Endothelial cell of umbilical vein (primary cell): Measurements from ENCODE around the gene SLC37A1. TPM values are rescaled to one million over a fixed set of nuclear protein-coding genes. Genes with fewer than 3 reads are reported as not detected.

Source experiments
- BruUV-seq: library from RNA; stranded (reverse); fragments of 400-500 nt; replicated peaks from 2 replicates; lab custom pipeline; 2021; lab: Mats Ljungman, UMichigan
- CTCF ChIA-PET: fragments of 300-600, 350-600 bp; sonication (Branson Sonifier 250); formaldehyde crosslinking; loops from one replicate; lab custom pipeline; 2021; ENCODE audit warnings: antibody characterized with exemption, inconsistent platforms; lab: Charles Lee
- POLR2A ChIA-PET: fragments of 300-600, 350-600 bp; sonication (Branson Sonifier 250); formaldehyde crosslinking; loops from one replicate; lab custom pipeline; 2021; ENCODE audit warnings: antibody characterized with exemption, inconsistent platforms; lab: Charles Lee
- DNase-seq: peaks from one replicate; pipeline ENCODE4 v3.0.0-alpha.2; 2011; ENCODE audit warnings: low read depth, low spot score
- FAIRE-seq: peaks from 2 replicates; lab custom pipeline; 2011; peaks lifted over from hg19 to GRCh38; lab: Jason Lieb, UNC
- H2AFZ ChIP-seq: 2 replicates; pipeline ENCODE4 v1.6.0; 2012; ENCODE audit warnings: low read depth, low read length, control low read depth, inconsistent platforms
- H3K27ac ChIP-seq: 2 replicates; pipeline ENCODE4 v1.5.1; 2011; ENCODE audit warnings: low read depth, mild to moderate bottlenecking, control low read depth, low read length, moderate library complexity; ENCODE audit not compliant: insufficient read depth
- H3K27me3 ChIP-seq, 2 experiments: 2 replicates each; pipeline versions ENCODE4 v1.6.0 to v1.6.1; 2011; ENCODE audit warnings: low read length in 2 of 2, mixed read lengths in 1 of 2; ENCODE audit not compliant: control insufficient read depth in 2 of 2, insufficient read depth in 2 of 2
- H3K36me3 ChIP-seq, 2 experiments: 2 replicates in 1 of 2; 3 replicates in 1 of 2; pipeline ENCODE4 v1.5.1; 2011; ENCODE audit warnings: low read length in 2 of 2, mild to moderate bottlenecking in 1 of 2, moderate library complexity in 1 of 2; ENCODE audit not compliant: control insufficient read depth in 2 of 2, insufficient read depth in 2 of 2; ENCODE audit errors: extremely low read depth in 1 of 2
- H3K4me1 ChIP-seq: 3 replicates; pipeline ENCODE4 v1.5.1; 2011; ENCODE audit warnings: mild to moderate bottlenecking, low read length; ENCODE audit not compliant: control insufficient read depth, insufficient read depth; ENCODE audit errors: extremely low read depth
- H3K4me2 ChIP-seq: 2 replicates; pipeline ENCODE4 v1.6.1; 2011; ENCODE audit warnings: low read length, control low read depth, mixed read lengths; ENCODE audit not compliant: insufficient read depth
- H3K4me3 ChIP-seq, 3 experiments: fragments of 200-600 bp in 1 of 3; sonication (generic), shearing (Covaris generic) in 1 of 3; replicated peaks in 1 of 3; 2 replicates each; pipeline ENCODE4 v1.5.1; 2011 to 2016; ENCODE audit warnings: control low read depth in 3 of 3, low read length in 3 of 3, mild to moderate bottlenecking in 2 of 3, inconsistent platforms in 1 of 3, low read depth in 1 of 3, moderate library complexity in 1 of 3; ENCODE audit not compliant: insufficient read depth in 1 of 3
- H3K79me2 ChIP-seq: 2 replicates; pipeline ENCODE4 v1.6.0; 2012; ENCODE audit warnings: low read length, inconsistent platforms; ENCODE audit not compliant: control insufficient read depth, insufficient read depth
- H3K9ac ChIP-seq: replicated peaks from 2 replicates; pipeline ENCODE3; 2011; ENCODE audit warnings: low read length, control low read depth; ENCODE audit not compliant: insufficient read depth; ENCODE audit errors: extremely low read depth
- H3K9me1 ChIP-seq: replicated peaks from 3 replicates; pipeline ENCODE4 v1.6.0; 2011; ENCODE audit warnings: mild to moderate bottlenecking, low read length; ENCODE audit not compliant: control insufficient read depth, insufficient read depth; ENCODE audit errors: extremely low read depth
- H3K9me3 ChIP-seq: replicated peaks from 2 replicates; pipeline ENCODE4 v1.5.1; 2012; ENCODE audit warnings: low read length, inconsistent platforms; ENCODE audit not compliant: control insufficient read depth, insufficient read depth
- H4K20me1 ChIP-seq: replicated peaks from 2 replicates; pipeline ENCODE3; 2011; ENCODE audit warnings: mild to moderate bottlenecking, low read length; ENCODE audit not compliant: control insufficient read depth, insufficient read depth; ENCODE audit errors: extremely low read depth
- EZH2 ChIP-seq: IDR thresholded peaks from 2 replicates; pipeline ENCODE4 v1.6.1; 2012; ENCODE audit warnings: borderline replicate concordance, low read depth, mild to moderate bottlenecking, moderate library complexity, low read length, inconsistent platforms; ENCODE audit not compliant: severe bottlenecking
- FOS ChIP-seq: IDR thresholded peaks from 2 replicates; pipeline ENCODE4 v1.6.1; 2011; ENCODE audit warnings: mild to moderate bottlenecking, low read length, moderate library complexity, borderline replicate concordance; ENCODE audit not compliant: insufficient read depth
- GATA2 ChIP-seq: IDR thresholded peaks from 2 replicates; pipeline ENCODE4 v1.7.0; 2011; ENCODE audit warnings: low read depth, mild to moderate bottlenecking, moderate library complexity, mixed read lengths, low read length; ENCODE audit not compliant: insufficient read length, insufficient read depth
- JUN ChIP-seq: IDR thresholded peaks from 2 replicates; pipeline ENCODE4 v1.6.1; 2011; ENCODE audit warnings: borderline replicate concordance, low read depth; ENCODE audit not compliant: insufficient read length, insufficient read depth
- MYC ChIP-seq: IDR thresholded peaks from one replicate; pipeline ENCODE4 v1.6.1; 2011; ENCODE audit warnings: mild to moderate bottlenecking, low read depth, low read length
- POLR2A ChIP-seq: IDR thresholded peaks from 2 replicates; pipeline ENCODE4 v1.6.1; 2012; ENCODE audit warnings: low read depth, mild to moderate bottlenecking, control low read depth, low read length
- POLR2AphosphoS5 ChIP-seq: IDR thresholded peaks from 2 replicates; pipeline ENCODE4 v1.6.1; 2012; ENCODE audit warnings: low read depth, mild to moderate bottlenecking, control low read depth, low read length, moderate library complexity; ENCODE audit not compliant: insufficient read depth
- dilution Hi-C: fragments of 300-500 bp; cut with MboI; formaldehyde crosslinking; loops from one replicate; pipeline ENCODE4 v1.15.0; 2019; ENCODE audit warnings: low sequenced_read_pairs; ENCODE audit not compliant: extremely low pct_ligation_motif_present
- intact Hi-C: fragments of 100-400 bp; cut with micrococcal nuclease; formaldehyde crosslinking; loops from one replicate; pipeline ENCODE4 v1.10.0; 2022
- polyA plus RNA-seq, 4 experiments: library from polyadenylated mRNA; depleted of rRNA in 3 of 4; stranded (reverse) in 3 of 4; unstranded in 1 of 4; fragments of >200 nt; gene quantifications; 2 replicates each; pipeline versions ENCODE4 v1.2.1 to v1.2.3, GENCODE V29; 2011 to 2012; ENCODE audit warnings: missing spikeins in 1 of 4
- total RNA-seq: library from RNA; stranded (reverse); gene quantifications from 2 replicates; pipeline ENCODE4 v1.2.3, GENCODE V29; 2021
- TF ChIP-seq, protein P1 (sequence below), 2 donors: IDR thresholded peaks; 1 replicate in 1 of 2; 2 replicates in 1 of 2; pipeline ENCODE4 v1.5.1; 2011; ENCODE audit warnings: low read length in 2 of 2, mild to moderate bottlenecking in 2 of 2, moderate library complexity in 2 of 2, control low read depth in 1 of 2, inconsistent platforms in 1 of 2, low read depth in 1 of 2; ENCODE audit not compliant: insufficient read depth in 1 of 2; ENCODE audit errors: extremely low read depth in 1 of 2
- TF ChIP-seq, protein P2 (sequence below): IDR thresholded peaks from 2 replicates; pipeline ENCODE4 v1.6.1; 2011; ENCODE audit not compliant: insufficient read depth, insufficient read length

The SLC37A1 gene
- total and polyA plus RNA-seq, 2 donors (not counting 3 experiments of a cell fraction or from before 2014, with no cell fraction given) = 4.7 to 7.6 TPM

DNA sequence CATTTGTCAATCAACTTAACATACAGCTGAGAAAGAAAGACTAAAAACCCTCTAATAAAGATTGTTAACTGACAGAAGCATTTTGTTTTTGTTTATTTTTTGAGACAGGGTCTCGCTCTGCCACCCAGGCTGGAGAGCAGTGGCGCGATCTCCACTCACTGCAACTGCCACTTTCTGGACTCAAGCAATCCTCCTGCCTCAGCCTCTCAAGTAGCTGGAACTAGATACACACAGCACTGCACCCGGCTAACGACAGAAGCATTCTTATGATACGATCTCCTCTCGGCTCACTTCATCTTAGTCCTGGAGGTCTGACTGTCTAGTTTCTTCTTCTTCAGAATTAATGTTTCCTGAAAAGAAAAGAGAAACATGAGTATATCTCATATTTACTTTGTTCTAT, 41.1 kb upstream of the SLC37A1 start:
- Histone ChIP-seq H3K27ac (no peak overlapping the region), H3K4me2 (no peak overlapping the region), H4K20me1 (no peaks in the 10 kb centered on the region), H3K36me3 (no peaks in the 10 kb centered on the region), H3K27me3 (peaks cover 2% of the 10 kb centered on the region in 2 experiments), H3K79me2 (no peaks in the 10 kb centered on the region), H3K4me3 (no peak overlapping the region), H3K4me1 (peaks cover 12% of the 10 kb centered on the region), H3K9me1 (no peaks in the 10 kb centered on the region), H3K9me3 (no peaks in the 10 kb centered on the region), H3K9ac (no peak overlapping the region), H2AFZ (no peak overlapping the region)
- intact Hi-C loops = no loop called here
- POLR2A ChIA-PET = no interaction called here
- CTCF ChIA-PET = no interaction called here
- dilution Hi-C loops = no loop called here
- BruUV-seq = no TSS peak
- FAIRE-seq (no peak), DNase-seq (no peak)
- TF ChIP-seq MYC (no peak), POLR2AphosphoS5 (no peak), POLR2A (no peak), EZH2 (no peak), GATA2 (no peak), FOS (no peak), JUN (no peak)
- TF ChIP-seq, protein P1, sequence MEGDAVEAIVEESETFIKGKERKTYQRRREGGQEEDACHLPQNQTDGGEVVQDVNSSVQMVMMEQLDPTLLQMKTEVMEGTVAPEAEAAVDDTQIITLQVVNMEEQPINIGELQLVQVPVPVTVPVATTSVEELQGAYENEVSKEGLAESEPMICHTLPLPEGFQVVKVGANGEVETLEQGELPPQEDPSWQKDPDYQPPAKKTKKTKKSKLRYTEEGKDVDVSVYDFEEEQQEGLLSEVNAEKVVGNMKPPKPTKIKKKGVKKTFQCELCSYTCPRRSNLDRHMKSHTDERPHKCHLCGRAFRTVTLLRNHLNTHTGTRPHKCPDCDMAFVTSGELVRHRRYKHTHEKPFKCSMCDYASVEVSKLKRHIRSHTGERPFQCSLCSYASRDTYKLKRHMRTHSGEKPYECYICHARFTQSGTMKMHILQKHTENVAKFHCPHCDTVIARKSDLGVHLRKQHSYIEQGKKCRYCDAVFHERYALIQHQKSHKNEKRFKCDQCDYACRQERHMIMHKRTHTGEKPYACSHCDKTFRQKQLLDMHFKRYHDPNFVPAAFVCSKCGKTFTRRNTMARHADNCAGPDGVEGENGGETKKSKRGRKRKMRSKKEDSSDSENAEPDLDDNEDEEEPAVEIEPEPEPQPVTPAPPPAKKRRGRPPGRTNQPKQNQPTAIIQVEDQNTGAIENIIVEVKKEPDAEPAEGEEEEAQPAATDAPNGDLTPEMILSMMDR (IDR thresholded peaks at IDR 0.05; ENCODE audit: extremely low read depth in 1 of 2, insufficient read depth in 1 of 2, low read depth in 1 of 2, low read length in 2 of 2) = no peak
- TF ChIP-seq, protein P2, sequence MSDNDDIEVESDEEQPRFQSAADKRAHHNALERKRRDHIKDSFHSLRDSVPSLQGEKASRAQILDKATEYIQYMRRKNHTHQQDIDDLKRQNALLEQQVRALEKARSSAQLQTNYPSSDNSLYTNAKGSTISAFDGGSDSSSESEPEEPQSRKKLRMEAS = no peak
